Activated CD8-positive, alpha-beta memory T cell treated with anti-CD3 and anti-CD28 coated beads for 36 hours (primary cell): ENCODE results near the gene EXOC4. TPM values are rescaled to one million over a fixed set of nuclear protein-coding genes. Genes with fewer than 3 reads are reported as not detected.

Experiments
- CTCF ChIA-PET: fragments of 350-600 bp; sonication (Branson Sonifier 250); formaldehyde crosslinking; loops from one replicate; lab custom pipeline; 2021; ENCODE audit warnings: antibody characterized with exemption; lab: Charles Lee
- POLR2A ChIA-PET: fragments of 350-600 bp; sonication (Branson Sonifier 250); formaldehyde crosslinking; loops from one replicate; lab custom pipeline; 2021; ENCODE audit warnings: antibody characterized with exemption; lab: Charles Lee
- total RNA-seq, 2 experiments: library from RNA; stranded (reverse); gene quantifications; one replicate each; pipeline ENCODE4 v1.2.3, GENCODE V29; 2021

The EXOC4 gene
- total RNA-seq, 2 experiments from 2014 or later: 44.2 to 51.7 TPM

- ChIA-PET POLR2A (no interaction called here), CTCF (no interaction called here)
These were observed 860.8 kb downstream of the EXOC4 start for GRCh38 chr7:134113655-134114054.

GRCh38 chr7:134114992-134115391 lies 862.1 kb downstream of the EXOC4 start:
- CTCF ChIA-PET: no interaction called here
- POLR2A ChIA-PET: no interaction called here

Other genes starting within 250 kb of the EXOC4 start
- gene CHCHD3, start 171.0 kb upstream of the EXOC4 start, total RNA-seq: 10 to 100 TPM; 85.2 to 87.1 TPM